HepG2 (cell line): ENCODE results near the gene CSTPP1. TPM values are rescaled to one million over a fixed set of nuclear protein-coding genes. Genes with fewer than 3 reads are reported as not detected.

Experiments used
- BRF2 ChIP-seq: sonication (generic); formaldehyde crosslinking; IDR thresholded peaks from 2 replicates; pipeline ENCODE4 v1.8.1; 2022; ENCODE audit warnings: mild to moderate bottlenecking, missing genetic modification reagents
- CCDC6 ChIP-seq: sonication (generic); formaldehyde crosslinking; IDR thresholded peaks from 2 replicates; pipeline ENCODE4 v1.8.1; 2022; ENCODE audit warnings: mild to moderate bottlenecking, missing genetic modification reagents, moderate library complexity
- KDM5A ChIP-seq: fragments of 200-600 bp; sonication (generic); IDR thresholded peaks from 2 replicates; pipeline ENCODE4 v1.7.0; 2018; ENCODE audit warnings: antibody characterized with exemption, mild to moderate bottlenecking, low read length, borderline replicate concordance
- NFIC ChIP-seq: IDR thresholded peaks from 2 replicates; pipeline ENCODE4 v1.6.1; 2012; ENCODE audit warnings: mild to moderate bottlenecking, low read length, inconsistent platforms
- NFRKB ChIP-seq: fragments of 450-650 bp; IDR thresholded peaks from 2 replicates; pipeline ENCODE4 v1.6.1; 2017
- POLR2A ChIP-seq, 2 experiments: IDR thresholded peaks; 2 replicates each; pipeline ENCODE4 v1.6.1; 2011; ENCODE audit warnings: low read depth in 2 of 2, low read length in 2 of 2, mild to moderate bottlenecking in 1 of 2, moderate library complexity in 1 of 2; ENCODE audit not compliant: insufficient read depth in 1 of 2
- RBM39 ChIP-seq: fragments of 200-400 bp; formaldehyde crosslinking; IDR thresholded peaks from one replicate; pipeline ENCODE4 v1.6.1; 2018; ENCODE audit warnings: antibody characterized with exemption, mild to moderate bottlenecking, low read depth, low read length; ENCODE audit not compliant: poor library complexity, severe bottlenecking
- TMF1 ChIP-seq: sonication (generic); formaldehyde crosslinking; IDR thresholded peaks from 2 replicates; pipeline ENCODE4 v1.8.1; 2022; ENCODE audit warnings: low read depth, missing genetic modification reagents
- ZFP36 ChIP-seq: fragments of 150-350 bp; IDR thresholded peaks from 2 replicates; pipeline ENCODE4 v1.6.1; 2018; ENCODE audit warnings: borderline replicate concordance, low read length, low read depth; ENCODE audit not compliant: partially characterized antibody
- ZNF296 ChIP-seq: sonication (generic); formaldehyde crosslinking; conservative IDR thresholded peaks from 2 replicates; pipeline ENCODE4 v1.5.0; 2020; ENCODE audit warnings: mild to moderate bottlenecking, missing genetic modification reagents
- ZNF326 ChIP-seq: sonication (generic); formaldehyde crosslinking; IDR thresholded peaks from 2 replicates; pipeline ENCODE4 v1.4.0; 2020; ENCODE audit warnings: missing genetic modification reagents, borderline replicate concordance
- ZNF335 ChIP-seq: sonication (generic); formaldehyde crosslinking; IDR thresholded peaks from 2 replicates; pipeline ENCODE4 v1.4.0; 2020; ENCODE audit warnings: missing genetic modification reagents
- ZNF547 ChIP-seq: sonication (generic); formaldehyde crosslinking; IDR thresholded peaks from 2 replicates; pipeline ENCODE4 v1.5.1; 2020; ENCODE audit warnings: mild to moderate bottlenecking, missing genetic modification reagents
- ZNF562 ChIP-seq: sonication (generic); formaldehyde crosslinking; IDR thresholded peaks from 2 replicates; pipeline ENCODE4 v1.8.0; 2022; ENCODE audit warnings: missing genetic modification reagents, borderline replicate concordance
- ZNF800 ChIP-seq: sonication (generic); formaldehyde crosslinking; IDR thresholded peaks from 2 replicates; pipeline ENCODE4 v1.4.0; 2020; ENCODE audit warnings: missing genetic modification reagents
- polyA plus RNA-seq, 8 experiments: library from polyadenylated mRNA; depleted of rRNA in 3 of 8; stranded (reverse) in 7 of 8; unstranded in 1 of 8; fragments of >200 nt; fragmentation: Illumina TruSeq in 4 of 8; extraction: Trizol in 4 of 8; gene quantifications; 2 replicates each; pipeline versions ENCODE4 v1.2.1 to v1.2.3, GENCODE V29; 2011 to 2016; ENCODE audit warnings: low read depth in 4 of 8, missing spikeins in 1 of 8, mixed read lengths in 1 of 8; ENCODE audit not compliant: insufficient read depth in 1 of 8
- total RNA-seq, 5 experiments: library from RNA; depleted of rRNA; stranded (reverse); fragments of >200 nt; fragmentation: Illumina TruSeq; extraction: Trizol; gene quantifications; 2 replicates each; pipeline ENCODE4 v1.2.3, GENCODE V29; 2016; ENCODE audit warnings: low read depth in 1 of 5
- TF ChIP-seq, protein P1 (sequence below): sonication (generic); formaldehyde crosslinking; IDR thresholded peaks from 2 replicates; pipeline ENCODE4 v1.8.1; 2023; ENCODE audit warnings: mild to moderate bottlenecking, inconsistent platforms, moderate library complexity, missing genetic modification reagents, borderline replicate concordance
- TF ChIP-seq, protein P2 (sequence below): IDR thresholded peaks from 2 replicates; pipeline ENCODE4 v1.6.1; 2016; ENCODE audit warnings: low read depth, missing genetic modification reagents, missing compliant biosample characterization
- TF ChIP-seq, protein P3 (sequence below): sonication (generic); formaldehyde crosslinking; IDR thresholded peaks from 2 replicates; pipeline ENCODE4 v1.4.0; 2020; ENCODE audit warnings: missing genetic modification reagents, borderline replicate concordance

Gene CSTPP1
- total and polyA plus RNA-seq, 2 of the 13 experiments (the other 11 are each of a cell fraction or from before 2014, with no cell fraction given) = 12.3 to 14.6 TPM

DNA sequence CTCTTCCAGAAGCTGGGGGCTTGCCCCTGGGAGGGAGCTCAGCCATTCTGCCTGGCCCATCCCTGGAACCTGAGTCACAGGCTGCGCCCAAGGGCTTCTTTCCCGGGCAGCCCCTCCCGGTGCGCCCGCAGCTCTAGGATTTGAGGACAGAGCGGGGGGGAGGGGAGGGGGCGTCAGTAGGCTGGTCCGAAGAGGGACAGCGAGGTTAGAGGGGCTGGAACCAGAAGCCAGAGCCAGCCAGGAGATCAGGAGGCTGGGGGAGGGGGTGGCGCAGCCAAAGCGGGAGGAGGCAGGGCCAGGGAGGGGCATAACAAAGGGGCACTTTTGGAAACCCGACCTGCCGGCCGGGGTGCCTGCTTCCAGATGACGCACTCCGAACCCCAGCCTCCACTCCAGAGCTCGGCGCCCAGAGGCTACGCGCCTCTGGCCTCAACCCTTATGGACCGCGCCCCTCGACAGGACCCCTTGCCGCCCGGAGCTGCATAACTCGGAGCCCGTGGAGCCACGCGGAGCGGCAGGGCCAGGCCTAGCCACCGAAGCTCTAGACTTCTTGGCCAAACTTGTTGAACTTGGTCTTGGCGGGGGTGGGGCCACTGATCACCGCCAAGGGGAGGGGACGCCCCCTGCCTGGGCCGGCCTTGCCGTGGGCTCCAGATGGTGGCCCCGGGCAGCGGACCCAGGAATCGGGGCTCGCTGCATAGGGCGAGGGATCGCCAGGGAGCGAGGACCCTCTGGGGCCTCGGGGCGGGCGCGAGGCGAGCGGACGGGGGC lies 248.9 kb downstream of the CSTPP1 start (continued):
- TF ChIP-seq, protein P1, sequence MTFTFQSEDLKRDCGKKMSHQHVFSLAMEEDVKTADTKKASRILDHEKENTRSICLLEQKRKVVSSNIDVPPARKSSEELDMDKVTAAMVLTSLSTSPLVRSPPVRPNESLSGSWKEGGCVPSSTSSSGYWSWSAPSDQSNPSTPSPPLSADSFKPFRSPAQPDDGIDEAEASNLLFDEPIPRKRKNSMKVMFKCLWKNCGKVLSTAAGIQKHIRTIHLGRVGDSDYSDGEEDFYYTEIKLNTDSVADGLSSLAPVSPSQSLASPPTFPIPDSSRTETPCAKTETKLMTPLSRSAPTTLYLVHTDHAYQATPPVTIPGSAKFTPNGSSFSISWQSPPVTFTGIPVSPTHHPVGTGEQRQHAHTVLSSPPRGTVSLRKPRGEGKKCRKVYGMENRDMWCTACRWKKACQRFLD = peak; percentile 91; the same call in 1 of the 2 replicates
- TF ChIP-seq KDM5A (no peak), NFIC (no peak), RBM39 (peak; percentile 11), ZFP36 (no peak), ZNF547 (CRISPR knock-in tag) (no peak), POLR2A (IDR thresholded peaks at IDR 0.05; ENCODE audit: insufficient read depth in 1 of 2, low read depth in 2 of 2, low read length in 2 of 2) (peak in 1 of 2 experiments; percentile 71; a peak in 2 of 4 replicates), NFRKB (no peak), ZNF800 (CRISPR knock-in tag) (no peak; the same call in 1 of the 2 replicates), ZNF335 (no peak), CCDC6 (CRISPR knock-in tag) (0 out of 2 replicates have a peak, but pooled peaks have one; percentile 2), TMF1 (CRISPR knock-in tag) (no peak), ZNF296 (no peak), ZNF326 (CRISPR knock-in tag) (no peak), ZNF562 (CRISPR knock-in tag) (no peak), BRF2 (CRISPR knock-in tag) (no peak)
- TF ChIP-seq, protein P2, sequence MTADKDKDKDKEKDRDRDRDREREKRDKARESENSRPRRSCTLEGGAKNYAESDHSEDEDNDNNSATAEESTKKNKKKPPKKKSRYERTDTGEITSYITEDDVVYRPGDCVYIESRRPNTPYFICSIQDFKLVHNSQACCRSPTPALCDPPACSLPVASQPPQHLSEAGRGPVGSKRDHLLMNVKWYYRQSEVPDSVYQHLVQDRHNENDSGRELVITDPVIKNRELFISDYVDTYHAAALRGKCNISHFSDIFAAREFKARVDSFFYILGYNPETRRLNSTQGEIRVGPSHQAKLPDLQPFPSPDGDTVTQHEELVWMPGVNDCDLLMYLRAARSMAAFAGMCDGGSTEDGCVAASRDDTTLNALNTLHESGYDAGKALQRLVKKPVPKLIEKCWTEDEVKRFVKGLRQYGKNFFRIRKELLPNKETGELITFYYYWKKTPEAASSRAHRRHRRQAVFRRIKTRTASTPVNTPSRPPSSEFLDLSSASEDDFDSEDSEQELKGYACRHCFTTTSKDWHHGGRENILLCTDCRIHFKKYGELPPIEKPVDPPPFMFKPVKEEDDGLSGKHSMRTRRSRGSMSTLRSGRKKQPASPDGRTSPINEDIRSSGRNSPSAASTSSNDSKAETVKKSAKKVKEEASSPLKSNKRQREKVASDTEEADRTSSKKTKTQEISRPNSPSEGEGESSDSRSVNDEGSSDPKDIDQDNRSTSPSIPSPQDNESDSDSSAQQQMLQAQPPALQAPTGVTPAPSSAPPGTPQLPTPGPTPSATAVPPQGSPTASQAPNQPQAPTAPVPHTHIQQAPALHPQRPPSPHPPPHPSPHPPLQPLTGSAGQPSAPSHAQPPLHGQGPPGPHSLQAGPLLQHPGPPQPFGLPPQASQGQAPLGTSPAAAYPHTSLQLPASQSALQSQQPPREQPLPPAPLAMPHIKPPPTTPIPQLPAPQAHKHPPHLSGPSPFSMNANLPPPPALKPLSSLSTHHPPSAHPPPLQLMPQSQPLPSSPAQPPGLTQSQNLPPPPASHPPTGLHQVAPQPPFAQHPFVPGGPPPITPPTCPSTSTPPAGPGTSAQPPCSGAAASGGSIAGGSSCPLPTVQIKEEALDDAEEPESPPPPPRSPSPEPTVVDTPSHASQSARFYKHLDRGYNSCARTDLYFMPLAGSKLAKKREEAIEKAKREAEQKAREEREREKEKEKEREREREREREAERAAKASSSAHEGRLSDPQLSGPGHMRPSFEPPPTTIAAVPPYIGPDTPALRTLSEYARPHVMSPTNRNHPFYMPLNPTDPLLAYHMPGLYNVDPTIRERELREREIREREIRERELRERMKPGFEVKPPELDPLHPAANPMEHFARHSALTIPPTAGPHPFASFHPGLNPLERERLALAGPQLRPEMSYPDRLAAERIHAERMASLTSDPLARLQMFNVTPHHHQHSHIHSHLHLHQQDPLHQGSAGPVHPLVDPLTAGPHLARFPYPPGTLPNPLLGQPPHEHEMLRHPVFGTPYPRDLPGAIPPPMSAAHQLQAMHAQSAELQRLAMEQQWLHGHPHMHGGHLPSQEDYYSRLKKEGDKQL (CRISPR knock-in tag) = peak; percentile 17; the same call in 1 of the 2 replicates
- TF ChIP-seq, protein P3, sequence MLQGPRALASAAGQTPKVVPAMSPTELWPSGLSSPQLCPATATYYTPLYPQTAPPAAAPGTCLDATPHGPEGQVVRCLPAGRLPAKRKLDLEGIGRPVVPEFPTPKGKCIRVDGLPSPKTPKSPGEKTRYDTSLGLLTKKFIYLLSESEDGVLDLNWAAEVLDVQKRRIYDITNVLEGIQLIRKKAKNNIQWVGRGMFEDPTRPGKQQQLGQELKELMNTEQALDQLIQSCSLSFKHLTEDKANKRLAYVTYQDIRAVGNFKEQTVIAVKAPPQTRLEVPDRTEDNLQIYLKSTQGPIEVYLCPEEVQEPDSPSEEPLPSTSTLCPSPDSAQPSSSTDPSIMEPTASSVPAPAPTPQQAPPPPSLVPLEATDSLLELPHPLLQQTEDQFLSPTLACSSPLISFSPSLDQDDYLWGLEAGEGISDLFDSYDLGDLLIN (CRISPR knock-in tag) = no peak
